ENCODE data around the gene AK1.

Gene AK1

DNA sequence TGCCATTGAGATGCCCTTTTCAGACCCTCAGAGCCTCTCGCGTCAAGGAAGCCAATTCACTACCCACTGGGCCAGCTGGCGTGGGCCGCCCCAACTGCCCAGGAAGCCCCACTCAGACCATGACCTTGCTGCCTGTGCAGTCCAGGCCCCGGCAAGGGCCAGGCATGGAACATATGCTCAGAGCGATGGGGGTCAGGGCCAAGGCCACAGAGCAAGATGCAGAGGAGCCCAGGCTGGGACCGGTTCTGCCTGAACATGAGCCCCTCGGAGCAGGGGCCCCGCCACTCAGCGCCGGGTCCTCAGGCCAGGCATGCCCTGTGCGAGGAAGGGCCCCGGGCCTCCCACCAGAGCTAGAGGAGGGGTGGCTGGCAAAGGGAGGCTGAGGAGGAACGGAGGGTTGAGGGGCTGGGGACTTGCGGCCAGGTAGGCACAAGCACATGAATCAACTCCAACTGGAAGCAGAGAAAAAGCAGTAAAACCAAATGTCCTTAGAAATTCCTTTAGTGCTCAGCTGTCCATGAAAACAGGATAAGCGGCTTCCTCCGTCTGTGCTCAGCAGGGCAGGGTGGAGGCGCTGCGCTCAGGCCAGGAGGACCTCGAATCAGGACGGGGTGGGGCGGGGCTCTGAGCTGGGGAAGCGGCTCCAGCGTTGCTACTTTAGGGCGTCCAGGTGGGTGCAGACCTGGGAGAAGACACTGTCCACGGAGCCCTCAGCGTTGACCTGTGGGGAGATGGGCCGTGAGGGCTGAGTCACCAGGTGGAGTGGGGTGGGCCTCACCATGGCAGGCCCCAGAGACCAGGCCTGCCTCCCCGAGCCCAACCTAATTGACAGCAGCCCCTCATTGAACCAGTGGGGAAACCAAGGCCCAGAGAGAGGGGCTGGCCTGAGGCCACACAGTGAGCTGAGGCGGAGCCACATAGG lies 9.9 kb downstream of the AK1 start:
- DNase-seq (ENCODE audit: low read depth), result no peak

DNA sequence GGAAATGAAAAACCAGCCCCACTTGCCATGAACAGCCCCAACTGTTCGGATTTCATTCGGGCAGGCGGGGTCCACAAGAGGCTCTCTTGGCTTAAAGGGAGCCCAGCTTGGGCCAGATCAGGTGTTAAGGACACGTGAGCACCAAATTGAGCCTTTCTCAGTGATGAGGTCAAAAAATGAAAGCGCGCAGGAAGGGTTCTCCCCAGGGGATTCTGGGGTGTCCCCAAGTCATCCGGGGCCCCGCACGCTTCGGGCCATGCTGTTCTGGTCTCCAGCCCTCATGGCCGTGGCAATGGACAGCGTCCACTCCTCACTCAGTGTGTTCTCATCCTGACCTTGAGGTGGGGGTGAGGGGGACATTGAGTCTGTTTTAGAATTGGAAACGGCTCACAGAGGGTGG lies 10.9 kb downstream of the AK1 start:
- no peak for DNase-seq (ENCODE audit: low read depth)

DNA sequence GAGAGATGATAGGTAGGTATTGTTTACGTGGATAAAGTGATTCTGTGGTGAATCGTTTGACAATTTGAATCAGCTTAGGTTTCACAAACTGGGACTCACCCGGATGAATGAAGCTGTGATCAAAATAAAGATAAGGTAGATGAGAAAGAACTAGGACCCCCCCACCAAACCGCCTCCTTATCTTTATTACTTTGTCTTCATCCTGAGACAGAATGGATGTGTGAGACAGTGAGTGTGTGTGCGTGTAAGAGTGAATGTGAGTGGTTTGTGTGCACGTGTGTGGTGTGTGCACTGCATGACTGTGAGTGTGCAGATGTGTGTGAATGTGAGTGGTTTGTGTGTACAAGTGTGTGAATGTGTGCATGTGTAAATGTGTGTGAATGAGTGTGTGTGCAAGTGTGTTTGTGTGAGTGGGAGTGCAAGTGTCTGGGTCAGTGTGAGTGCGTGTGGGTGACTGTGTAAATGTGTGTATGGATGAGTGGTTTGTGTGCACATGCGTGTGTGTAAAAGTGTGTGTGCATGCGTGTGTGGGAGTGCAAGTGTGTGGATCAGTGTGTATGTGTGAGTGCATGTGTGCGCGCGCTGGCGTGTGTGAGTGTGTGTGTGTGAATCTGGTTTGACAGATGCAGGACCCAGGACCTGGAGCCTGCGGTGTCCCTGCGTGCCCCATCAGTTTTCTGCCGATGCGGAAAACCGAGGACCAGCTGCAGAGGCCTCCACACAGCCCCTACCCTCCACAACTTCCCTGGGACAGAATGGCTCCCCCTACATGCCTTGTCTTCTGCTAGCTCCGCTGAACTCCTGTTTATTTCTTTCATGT lies 11.6 kb downstream of the AK1 start:
- no peak for DNase-seq (ENCODE audit: low read depth)

DNA sequence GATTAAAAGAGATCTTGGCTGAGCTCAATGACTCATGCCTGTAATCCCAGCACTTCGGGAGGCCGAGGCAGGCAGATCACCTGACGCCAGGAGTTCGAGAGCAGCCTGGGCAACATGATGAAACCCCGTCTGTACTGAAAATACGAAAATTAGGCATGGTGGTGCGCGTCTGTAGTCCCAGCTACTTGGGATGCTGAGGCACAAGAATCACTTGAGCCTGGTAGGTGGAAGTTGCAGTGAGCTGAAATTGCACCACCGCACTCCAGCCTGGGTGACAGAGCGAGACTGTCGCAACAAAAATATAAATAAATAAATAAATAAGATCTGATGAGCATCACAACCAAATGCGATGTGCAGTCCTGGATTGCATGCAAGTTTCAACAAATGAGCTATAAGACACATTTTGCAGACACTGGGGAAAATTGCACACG lies 14.3 kb downstream of the AK1 start:
- no peak for DNase-seq (ENCODE audit: low read depth)

DNA sequence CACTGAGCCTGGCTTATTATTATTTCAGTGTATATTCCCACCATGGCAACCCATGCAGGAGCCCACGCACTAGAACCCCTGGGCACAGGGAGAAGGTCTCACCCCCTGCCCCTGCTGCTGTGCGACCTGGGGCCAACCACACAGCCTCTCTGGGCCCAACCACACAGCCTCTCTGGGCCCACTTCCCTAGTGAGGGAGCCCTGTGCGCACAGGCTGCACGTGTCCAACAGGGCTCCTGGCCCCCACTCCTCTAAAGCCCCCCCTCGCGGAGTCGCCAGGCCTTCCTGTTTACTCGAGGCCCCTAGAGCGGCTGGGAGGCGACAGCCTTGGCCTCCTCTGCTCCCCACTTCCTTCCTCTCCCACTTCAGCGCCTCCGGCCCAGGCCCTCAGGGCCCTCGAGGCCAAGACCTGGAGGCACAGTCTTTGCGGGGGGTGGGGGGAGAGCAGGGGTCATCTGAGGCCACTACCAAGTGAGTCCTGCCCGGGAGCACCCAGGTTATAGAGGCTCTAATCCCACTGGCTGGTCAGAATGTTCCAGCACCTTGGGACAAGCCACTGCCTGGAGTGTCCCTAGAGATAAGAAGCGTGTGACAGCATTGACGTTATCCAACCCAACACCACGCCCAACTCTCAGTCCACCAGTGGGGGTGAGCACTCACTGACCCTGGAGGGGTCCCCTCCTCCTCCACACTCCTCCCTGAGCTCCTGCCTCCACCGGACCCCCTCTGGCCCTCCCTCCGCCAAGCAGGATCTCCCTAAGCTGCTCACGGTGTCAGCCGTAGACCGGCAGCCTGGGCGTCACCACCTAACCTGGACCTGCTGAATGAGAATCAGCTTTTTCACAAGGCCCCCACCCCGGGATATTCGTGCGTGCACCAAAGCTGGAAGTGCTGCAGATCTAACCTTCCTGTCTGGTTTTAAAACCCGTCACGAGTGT lies 15.1 kb downstream of the AK1 start:
- DNase-seq (ENCODE audit: low read depth), result peak; percentile 13

DNA sequence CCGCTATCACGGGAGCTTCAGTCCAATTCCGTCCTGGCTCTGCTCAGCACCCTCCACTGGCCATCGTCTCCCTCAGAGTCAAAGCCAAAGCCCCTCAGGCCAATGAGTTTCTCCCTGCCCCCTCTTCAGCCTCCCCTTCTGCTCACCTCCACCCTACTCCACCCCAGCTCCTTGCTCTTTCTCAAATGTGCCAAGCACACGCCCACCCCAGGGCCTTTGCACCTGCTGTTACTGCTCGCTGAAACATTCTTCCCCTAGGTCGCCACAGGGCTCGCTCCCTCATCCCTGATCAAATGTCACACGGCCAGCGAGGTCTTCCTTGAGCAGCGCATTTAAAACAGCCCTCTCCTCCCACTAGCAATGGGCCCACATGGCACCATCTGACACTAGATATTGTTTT lies 16.7 kb downstream of the AK1 start:
- DNase-seq (ENCODE audit: low read depth), result no peak

DNA sequence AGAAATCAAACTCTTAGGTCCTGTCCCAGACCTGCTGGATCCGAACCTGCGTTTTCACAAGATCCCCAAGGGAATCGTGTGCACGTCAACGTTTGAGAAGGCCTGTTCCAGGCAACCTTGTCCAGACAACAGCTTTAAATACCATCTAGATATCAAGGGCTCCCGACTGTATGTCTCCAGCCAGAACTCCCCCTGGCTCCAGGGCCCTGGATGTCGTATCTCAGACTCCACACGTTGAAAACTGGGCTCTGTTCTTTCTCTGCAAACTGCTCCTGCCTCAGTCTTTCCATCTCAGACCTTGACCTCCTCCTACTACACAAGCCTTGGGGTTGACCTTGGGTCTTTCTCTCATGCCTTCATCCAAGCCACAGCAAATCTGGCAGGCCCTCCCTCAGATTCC lies 17.2 kb downstream of the AK1 start:
- DNase-seq (ENCODE audit: low read depth), result no peak

DNA sequence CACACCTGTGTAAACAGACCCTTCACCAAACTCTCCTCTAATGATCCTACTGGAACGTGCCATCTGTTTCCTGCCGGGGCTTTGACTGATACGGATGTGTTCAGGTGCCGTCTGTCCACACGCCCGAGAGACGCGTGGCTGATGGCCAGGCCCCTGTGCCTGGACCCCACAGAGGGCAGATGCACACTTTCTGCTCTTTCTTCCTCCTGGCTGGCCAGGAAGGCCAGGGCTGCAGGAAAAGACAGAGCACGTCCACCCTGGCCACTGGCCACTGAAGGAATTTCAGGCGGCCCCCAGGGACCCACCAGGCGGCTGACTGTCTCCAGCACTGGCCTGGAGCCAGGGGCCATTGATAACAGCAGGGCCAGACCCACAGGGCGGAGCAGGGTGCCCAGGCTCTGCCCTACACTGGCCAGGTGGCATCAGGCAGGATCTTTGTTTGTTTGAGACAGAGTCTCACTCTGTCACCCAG lies 19.4 kb downstream of the AK1 start:
- DNase-seq (ENCODE audit: low read depth), result no peak

DNA sequence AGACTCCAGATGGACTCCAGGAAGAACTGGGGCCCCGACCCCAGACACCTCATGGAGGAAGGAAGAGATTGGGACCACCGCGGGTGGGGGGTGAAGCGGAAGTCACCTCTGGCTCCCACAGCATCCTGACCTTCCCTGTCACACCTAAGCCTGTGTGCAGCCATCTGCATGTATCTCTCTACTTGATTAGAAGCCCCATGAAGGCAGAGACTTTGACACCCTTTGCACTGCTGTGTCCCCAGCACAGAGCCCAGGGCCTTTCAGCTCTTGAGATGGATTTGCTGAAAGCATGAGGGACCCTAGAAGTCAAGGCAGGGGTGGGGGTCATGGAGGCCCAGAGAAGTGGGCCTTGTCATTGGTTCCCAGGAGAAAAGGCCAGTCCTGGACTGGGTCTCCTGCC lies 20.2 kb downstream of the AK1 start:
- no peak for DNase-seq (ENCODE audit: low read depth)

DNA sequence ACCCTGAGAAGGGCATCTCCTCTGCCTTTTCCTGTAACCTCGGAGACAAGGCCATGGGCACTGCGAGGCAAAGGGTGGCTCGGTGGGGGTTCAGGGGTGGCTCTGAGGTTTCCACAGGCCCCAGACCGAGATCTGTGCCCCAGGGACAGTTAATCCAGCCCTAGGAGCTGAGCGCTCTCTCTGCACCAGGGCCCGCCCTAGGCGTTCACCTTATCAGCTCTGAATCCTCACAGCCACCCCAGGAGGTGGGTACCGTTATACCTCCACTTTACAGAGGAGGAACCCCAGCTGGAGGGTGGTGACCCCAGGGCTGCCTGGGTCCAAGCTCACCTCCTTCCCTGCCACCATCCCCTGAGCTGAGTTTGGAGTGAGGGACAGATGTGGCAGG lies 20.8 kb downstream of the AK1 start:
- no peak for DNase-seq (ENCODE audit: low read depth)

DNA sequence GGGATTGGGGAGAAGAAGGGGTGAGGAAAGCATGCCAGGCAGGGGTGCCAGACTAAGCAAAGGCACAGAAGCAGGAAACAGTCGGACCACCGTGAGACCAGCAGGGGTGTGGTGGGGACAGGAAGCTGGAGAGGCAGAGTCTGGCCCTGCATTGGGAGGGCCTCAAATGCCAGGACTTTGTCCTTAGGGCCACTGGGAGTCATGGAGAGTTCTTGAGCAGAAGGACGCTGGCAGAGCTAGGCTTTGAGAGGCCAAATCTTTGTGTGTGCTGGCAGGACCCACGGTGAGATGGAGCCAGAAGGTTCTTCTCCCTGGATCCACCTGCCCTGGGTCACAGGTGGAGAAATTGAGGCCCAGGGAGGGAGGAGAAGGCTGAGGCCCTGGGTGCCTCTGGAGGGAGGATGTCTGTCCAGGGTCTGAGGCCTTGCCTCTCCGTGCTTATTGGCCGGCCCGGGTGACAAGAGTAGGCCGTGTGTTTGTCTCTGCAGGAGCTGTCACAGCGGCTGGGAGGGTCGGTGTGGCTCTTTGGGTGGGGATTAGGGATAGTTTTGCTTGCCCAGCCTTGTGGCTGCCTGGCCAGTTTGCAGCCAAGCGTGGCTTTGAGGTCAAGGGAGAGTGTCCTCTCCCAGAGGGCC lies 21.3 kb downstream of the AK1 start:
- no peak for DNase-seq (ENCODE audit: low read depth)

DNA sequence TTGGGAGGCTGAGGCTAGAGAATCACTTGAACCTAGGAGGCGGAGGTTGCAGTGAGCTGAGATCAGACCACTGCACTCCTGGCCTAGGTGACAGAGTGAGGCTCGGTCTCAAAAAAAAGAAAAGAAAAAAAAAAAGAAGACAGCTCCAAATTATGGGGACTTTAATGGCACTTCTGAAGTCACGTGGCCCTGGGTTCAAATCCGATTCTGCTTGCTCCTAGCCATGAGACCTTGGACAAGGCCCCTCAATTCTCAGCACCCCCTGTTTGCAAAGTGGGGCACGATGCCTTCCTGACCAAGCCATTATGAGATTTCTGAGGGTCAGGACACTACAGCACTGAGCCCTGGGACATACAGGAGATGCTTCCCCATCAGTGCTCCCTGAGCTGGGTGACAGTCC lies 22.0 kb downstream of the AK1 start:
- no peak for DNase-seq (ENCODE audit: low read depth)

DNA sequence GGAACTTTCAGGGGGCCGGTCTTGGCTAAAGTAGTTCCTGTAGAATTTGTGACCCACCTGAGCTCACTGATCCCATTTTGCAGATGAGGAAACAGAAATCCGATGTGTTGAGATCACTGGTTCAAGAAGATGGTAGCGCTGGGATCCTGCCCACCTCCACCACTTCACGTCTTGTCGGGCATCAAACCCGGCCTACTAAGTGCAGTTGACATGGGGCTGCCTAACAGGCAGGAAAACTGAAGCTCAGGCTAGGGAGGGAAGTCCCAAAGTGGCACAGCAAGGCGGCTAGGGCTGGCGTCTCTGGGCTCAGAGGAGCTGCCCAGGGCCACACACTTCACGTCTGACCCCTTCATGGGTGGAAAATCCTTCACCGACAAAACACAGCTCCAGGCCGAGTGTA lies 22.5 kb downstream of the AK1 start:
- DNase-seq (ENCODE audit: low read depth), result no peak

DNA sequence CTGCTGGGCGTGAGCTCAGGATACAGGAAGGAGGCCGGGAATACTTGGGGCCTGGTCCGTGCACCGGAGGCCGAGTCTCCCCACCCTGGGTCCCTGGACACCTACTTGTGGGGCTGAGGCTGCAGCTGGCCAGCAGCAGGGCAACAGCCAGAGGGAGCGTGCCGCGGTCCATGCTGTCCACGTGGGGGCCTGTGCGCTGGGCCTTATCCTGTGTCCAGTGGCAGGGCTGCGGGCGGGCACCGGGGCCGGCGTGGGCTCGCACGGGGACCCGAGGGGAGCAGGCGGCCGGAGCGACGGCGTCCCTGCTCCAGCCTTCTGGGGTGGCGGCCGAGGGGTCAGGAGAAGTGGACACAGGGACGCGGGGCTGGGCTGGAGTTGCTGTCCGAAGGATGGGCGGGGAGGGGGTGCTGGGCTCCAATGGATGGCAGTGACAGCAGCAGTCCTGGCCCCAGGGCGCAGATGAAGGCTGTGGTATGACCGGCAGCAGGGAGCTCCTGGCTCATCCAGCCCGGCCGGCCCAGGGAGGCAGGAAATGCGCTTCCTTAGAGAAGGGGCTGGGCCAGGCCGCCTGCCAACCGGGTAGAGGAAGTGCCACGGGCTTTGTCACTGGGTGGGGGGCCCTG lies 23.2 kb downstream of the AK1 start, which contains the start of gene ENG:
ENG (minus strand) TSS at position 475 of the 623 bp plus-strand sequence; CDS start at position 172, 303 bp downstream.
- DNase-seq (ENCODE audit: low read depth), result no peak

DNA sequence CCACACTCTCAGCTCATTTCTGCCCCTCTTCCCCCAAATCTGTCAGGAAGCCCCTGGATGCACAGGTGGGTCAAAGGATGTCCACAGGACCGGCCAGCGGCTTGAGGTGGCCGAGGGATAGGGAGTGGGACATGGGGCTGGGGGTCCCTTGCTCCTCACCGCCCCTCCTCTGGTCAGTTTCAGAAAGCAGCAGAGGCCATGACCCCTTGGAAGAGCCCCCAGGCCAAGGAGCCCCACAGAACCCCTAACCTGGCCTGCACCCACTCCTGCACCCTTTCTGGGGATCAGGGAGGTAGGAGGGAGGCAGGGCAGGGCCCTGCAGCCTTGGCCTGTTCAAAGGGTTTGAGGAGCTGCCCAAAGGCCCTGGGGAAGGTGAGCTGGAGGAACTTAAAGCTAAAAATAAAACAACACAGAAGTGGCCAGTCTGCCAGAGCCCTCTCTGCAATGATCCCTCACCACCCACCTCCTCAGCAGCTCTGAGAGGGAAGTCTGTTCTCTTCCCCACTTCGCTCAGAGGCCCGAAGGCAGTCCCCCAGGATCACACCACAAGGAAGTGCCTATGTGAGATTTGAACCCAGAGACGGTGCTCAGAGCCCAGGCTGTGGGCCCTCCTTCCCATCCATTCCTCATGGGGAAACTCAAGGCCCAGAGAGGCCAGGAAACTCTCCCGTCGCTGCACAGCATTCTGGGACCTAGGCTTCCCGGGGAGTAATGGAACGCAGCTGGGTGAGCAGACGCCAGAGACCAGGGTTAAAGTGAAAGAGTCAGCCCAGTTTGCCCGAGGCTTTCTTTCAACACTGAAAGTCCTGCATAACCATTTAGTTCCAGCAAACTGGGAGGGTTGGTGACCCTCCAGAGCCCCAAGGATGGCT lies 23.9 kb downstream of the AK1 start:
- DNase-seq (ENCODE audit: low read depth), result no peak

DNA sequence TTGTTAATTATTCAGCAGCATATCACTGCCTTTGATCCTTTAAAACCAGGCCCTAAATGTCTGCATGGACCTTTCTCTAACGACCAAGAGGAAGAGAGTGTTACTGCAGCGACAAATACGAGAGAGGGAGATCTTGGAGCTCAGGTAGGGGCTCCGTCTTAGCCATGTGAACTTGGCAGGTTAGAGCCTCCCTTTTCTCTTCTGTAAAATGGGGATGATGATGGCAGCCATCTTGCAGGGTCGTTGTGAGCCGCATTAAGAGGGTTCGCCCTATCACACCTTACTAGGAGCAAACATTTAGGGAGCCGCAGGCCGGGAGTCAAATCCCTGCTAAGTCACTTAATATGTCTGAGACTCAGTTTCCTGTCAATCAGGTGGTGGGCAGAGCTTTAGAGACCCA lies 24.6 kb downstream of the AK1 start:
- no peak for DNase-seq (ENCODE audit: low read depth)

DNA sequence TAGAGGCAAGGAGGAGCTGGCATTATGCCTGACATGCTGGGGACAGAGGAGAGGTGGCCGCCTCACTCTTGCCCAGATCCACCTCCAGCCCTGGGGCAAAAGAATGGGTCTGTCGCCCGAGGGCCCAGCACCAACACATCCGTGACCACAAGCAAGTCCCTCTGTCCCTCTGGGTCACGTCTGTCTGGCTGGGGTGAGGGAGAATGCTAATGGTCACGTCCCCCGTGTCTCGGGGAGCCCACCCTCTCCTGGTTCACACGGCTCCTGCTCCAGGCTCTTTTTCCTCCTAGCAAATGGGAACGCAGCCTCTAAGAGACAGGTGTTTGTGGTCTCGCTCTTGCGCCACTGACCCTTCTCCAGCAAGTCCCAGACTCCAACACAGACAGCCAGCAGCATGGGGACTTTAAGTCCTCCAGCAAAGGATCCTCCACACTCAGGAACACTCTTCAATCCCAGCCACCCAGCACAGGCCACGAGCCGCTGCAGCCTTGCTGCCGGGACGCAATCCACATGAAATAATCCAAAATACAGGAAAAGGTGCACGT lies 27.1 kb downstream of the AK1 start:
- DNase-seq (ENCODE audit: low read depth), result no peak

DNA sequence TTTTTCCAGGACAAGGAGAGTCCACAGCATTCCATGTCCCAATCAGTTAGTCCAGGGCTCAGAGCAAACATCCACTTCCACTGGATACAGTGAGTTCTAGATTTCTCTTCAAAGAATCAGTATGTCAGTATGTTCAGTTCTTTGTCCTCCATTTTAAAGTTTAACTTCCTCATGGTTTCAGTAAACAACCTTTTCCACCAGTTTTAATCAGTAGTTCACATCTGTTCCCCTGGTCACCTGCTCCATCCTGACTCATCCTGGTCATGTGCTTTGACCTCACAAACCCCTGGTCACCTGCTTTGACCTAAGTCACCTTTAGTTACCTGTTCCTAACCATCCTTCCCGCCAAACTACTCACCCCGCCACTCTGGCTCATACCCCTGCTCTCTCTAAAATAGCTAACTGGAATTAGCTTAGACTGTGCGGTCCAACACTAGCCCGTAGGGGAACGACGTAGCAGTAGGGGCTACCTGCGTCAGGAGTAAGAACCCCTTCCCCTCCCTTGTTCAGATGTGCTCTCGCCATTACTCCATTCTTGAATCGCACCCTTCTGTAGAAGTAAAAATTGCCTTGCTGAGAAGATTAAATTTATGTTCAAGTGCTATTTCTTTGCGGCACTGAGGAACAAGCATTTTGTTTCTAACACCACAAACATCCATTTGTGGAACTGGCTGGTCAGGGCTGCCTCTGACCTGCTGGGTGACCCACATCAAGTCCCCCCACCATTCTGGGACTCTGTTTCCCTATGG lies 28.5 kb downstream of the AK1 start:
- DNase-seq (ENCODE audit: low read depth), result no peak
